ENCODE results near the gene CYP4A22. TPM values are rescaled to one million over a fixed set of nuclear protein-coding genes. Genes with fewer than 3 reads are reported as not detected.
"Not testable (repeated sequence)": the region's sequence is repeated elsewhere in the genome, so short reads cannot be mapped to it uniquely, and the experiment has no call there.

Gene CYP4A22
- total RNA-seq, 1 experiment from 2014 or later = not detected

DNA sequence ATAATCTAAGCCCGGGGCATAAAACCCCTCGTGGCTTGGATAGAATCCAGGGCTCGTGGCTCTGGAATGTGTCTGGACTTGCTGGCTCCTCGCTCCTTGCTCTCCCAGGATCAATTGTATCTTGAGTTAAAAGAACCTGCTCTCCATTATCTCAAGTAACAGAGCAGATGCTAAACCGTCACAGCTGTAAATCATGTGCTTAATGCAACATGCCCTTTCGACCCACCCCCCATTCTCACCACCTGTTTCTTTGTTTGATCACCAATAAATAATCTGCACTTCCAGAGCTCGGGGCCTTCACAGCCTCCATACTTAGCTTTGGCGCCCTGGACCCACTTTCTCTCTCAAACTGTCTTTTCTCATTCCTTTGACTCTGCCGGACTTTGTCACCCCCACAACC is 11.9 kb downstream of the CYP4A22 start:
- not testable (repeated sequence) for DNase-seq (ENCODE audit: extremely low read depth, low read depth)

DNA sequence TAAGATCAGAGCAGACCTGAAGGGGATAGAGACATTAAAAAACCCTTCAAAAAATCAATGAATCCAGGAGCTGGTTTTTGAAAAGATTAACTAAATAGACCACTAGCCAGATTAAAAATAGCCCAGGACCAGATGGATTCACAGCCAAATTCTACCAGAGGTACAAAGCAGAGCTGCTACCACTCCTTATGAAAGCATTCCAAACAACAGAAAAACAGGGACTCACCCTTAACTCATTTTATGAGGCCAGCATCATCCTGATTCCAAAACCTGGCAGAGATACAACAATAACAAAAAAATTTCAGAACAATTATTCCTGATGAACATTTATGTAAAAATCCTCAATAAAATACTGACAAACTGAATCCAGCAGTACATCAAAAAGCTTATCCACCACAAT is 19.2 kb downstream of the CYP4A22 start:
- DNase-seq (ENCODE audit: extremely low read depth, low read depth) = not testable (repeated sequence)

DNA sequence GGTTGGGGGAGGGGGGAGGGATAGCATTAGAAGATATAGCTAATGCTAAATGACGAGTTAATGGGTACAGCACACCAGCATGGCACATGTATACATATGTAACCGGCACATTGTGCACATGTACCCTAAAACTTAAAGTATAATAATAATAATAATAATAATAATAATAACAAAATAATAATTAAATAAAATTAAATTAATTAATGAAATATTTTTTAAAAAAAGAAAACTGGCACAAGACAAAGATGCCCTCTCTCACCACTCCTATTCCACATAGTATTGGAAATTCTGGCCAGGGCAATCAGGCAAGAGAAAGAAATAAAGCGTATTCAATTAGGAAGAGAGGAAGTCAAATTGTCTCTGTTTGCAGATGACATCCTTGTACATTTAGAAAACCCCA is 20.7 kb downstream of the CYP4A22 start:
- DNase-seq (ENCODE audit: extremely low read depth, low read depth) = not testable (repeated sequence)

DNA sequence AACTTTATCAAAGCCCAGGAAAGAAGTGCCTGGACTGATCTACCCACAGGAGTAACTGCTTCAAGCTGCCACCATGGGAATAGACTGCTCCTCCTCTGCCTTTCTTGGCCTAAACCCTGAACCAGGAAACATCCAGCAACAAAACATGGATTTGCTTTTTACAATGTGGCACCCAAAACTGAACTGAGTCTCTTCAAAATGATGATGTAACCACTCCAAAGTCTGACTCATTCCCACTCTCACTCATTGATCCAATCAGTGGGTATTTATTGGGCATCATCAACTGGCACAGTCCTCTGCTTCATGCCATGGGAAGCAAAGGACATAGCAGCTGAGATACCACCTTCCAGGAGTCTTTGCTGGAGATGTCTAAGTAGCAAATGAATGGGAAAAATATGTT is 23.5 kb downstream of the CYP4A22 start:
- no peak for DNase-seq (ENCODE audit: extremely low read depth, low read depth)

DNA sequence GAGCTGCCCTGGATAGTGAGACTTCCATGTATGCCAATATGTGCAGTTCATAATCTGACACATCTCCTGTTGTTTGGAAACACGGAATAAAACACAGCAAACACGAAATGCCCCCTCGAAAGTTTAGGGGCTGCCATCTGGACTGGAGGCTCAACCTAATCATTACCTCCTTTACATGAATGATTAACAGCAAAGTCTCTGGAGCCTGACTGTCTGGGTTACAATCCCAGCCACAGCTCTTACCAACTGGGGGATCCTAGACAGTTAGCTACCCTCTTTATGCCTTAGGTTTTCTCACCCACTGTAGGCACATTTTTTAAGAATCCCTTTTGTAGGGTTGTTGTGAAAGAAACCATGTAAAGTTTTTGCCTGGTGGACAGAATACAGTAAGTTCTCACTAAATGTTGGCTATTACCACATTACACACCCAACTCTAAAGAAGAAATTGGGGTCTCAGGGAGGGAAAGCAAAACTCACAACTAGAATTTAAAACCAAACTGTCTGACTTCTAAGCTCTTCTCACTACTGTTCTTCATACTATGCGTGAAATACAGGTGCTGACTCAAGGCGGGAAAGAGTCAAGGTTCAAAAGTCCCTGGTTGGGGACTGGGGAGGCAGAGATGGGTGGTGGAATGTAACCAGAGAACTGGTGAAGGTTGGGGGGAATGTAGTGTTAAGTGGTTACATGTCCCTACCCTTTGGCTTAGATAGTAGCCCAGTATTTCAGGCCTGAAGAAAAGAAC is 24.2 kb downstream of the CYP4A22 start:
- DNase-seq (ENCODE audit: extremely low read depth, low read depth) = no peak

DNA sequence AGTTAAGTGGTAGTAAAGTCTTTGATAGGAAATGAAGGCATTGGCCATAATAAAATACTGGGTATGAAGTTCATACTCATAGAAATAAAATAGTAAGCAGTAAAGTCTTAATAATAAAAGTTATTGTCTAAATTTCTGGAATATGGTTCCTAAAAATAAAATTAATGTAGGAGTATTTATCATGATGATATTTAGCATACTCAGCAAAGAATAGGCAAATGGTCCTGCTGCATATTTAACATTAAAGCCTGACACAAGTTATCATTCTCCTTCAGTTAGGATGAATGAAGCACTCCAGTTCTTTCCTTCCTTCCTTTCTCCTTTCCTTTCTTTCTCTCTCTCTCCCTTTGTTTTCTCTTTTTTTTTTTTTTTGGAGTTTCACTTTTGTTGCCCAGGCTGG is 27.3 kb downstream of the CYP4A22 start:
- no peak for DNase-seq (ENCODE audit: extremely low read depth, low read depth)

DNA sequence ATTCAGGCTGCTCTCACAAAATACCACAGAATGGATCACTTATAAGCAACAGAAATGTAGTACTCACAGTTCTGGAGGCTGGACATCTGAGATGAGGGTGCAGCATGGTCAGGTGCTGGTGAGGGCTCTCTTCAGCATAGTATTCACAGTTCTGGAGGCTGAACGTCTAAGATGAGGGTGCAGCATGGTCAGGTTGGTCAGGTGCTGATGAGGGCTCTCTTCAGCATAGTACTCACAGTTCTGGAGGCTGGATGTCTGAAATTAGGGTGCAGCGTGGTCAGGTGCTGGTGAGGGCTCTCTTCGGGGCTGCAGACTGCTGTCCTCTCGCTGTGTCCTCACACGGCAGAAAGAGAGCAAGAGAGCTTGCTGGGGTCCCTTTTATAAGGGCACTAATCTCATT is 35.5 kb downstream of the CYP4A22 start:
- no peak for DNase-seq (ENCODE audit: extremely low read depth, low read depth)

DNA sequence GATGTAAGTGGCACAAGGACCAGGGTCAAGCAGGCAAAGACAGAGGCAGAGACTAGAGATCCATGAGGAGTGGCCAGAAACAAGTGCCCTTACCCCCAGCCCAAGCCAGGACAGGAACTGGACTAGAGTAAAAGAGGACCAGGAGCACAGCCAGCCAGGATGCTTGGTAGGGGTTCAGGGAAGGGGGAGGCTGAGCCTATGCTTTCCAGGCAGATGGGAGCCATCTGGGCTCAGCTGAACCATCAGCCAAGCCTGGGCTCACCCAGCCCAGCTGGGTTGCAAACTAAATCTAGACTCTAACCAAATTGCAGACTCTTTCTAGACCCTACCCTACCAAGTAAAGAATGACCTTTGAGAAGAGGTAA is 37.4 kb downstream of the CYP4A22 start:
- no peak for DNase-seq (ENCODE audit: extremely low read depth, low read depth)

DNA sequence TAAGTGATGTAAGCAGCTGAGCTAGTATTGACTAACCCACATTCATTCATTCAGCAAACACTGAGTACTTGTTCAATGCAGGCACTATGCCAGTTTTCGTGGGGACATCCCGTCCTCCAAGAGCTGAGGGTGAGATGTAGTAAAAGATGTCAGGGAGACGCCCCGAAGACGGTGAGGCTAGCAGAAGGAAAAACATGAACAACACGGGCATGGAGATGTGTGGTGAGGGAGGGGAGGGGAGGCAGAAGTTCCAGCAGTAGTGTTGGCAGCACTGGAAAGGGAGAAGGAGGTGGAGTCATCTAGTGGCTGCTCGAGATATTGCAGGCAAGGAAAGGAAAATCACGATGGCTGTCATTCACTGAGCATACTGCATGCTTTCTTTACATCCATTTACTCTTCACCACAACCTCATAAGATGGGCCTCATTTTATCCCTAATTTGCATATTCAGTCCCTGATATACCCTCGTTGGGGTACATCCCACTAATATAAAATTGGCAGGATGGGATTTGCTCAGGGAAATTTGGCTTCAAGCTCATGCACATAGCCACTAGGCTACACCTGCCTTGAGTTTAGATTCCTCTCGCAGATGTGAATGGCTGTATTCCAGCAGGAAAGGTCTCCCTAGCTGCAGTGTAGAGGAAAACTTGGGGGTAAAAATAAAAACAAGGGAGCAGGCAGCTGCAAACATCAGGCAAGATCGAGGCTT is 38.1 kb downstream of the CYP4A22 start:
- DNase-seq (ENCODE audit: extremely low read depth, low read depth) = peak; percentile 41

DNA sequence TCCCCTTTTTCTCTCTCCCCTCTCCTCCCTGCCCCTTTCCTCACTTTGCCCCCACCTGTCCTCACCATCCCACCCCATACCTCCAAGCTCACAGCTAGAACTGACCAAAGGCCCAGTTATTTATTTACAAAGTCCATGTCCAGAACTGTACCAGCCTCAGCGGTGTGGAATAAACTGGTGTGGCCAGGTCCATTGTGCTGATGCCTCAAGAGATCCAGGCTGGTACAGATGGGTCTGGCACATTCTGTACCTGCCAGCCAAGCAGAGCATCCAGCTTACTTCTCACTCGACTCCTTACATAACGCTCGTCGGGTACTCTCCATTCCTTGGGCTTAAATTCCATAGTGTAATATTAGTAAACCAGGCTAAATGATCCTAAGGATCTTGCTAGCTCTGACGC is 40.8 kb downstream of the CYP4A22 start:
- DNase-seq (ENCODE audit: extremely low read depth, low read depth) = no peak

DNA sequence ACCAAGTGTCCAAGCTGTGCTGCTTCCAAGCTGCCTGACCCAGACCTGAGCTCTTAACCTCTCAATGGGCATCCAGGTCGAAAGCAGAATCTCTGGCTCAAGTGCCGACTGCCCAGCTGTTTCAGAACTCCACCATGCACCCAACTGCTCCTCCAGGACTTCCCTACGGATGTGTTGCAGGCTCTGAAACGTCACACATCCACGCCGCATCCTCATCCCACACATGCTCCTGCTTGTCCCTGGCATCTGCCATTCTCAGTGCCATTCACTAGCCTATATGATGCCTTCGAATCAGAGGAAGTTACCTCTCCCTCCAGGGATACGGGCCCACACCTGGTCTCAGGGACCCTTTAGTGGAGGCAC is 41.4 kb downstream of the CYP4A22 start:
- no peak for DNase-seq (ENCODE audit: extremely low read depth, low read depth)

DNA sequence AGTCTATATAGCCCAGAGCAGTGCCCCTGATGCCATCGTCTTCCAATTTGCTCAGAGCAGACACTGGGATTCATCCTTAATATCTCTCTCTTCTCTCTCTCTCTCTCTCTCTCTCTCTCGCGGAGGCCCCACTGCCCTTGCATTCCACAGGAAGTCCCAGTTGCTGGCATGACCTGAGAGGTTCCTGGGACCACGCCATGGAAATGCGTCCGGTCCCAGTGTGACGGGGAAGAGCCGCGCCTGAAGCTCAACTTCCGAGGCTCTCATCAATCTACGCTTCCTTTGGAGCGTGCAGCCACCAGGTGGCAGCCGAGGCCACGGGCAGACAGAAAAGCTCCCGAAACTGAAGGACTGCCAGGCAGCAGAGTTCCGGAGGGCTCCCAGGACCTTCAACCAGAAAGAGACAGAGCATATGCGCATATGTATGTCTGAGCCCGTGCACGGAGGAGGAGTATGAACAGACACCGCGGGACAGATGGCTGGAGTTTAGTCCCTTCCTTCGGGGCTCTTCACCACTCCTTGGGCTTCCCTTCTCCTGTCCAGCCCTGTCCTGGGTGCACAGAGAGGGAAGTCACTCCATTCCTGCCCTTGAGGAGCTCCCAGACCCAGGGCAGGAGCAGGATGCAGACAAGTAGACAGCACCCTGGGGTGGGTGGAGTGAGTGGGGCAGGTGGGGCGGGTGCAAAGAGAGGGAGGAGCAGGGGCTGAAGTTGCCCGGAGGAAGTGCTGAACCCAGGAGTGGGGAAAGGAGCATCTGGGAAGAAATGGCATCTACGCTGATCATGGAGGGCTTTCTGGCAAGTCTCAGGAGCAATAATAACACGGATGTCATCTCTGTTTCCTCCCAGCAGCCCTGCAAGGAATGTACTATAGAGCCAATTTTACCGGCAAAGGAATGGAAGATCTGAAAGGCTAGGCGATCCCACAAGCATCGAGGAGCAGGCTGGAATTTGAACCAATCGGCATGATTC is 42.1 kb downstream of the CYP4A22 start:
- DNase-seq (ENCODE audit: extremely low read depth, low read depth) = peak; percentile 87

DNA sequence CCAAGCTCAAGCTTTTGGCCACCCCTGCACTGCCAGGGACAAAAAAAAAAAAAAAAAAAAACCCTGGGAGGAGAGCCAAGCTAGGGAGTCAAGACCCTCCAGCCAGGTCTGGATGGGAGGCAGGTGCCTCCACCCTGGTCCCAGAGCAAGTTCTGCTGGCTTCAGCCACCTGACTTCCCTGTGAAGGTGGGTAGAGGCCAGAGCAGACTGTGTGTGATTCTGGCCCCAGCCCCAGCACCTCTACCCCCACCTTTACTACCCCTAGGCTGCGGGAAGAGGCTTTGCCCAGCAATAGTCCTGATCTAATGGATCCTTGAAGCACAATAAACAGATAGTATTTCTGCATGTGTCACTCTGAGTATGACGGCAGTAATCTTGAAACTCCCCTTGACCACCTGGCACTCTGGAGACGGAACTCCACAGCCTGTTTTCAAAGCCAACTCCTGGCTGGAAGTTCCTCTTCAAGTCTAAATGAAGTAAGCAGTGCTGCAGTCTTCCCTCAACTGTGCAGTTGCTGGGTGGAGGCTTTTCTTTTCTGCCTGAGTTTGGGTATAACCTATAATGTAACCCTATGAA is 42.8 kb downstream of the CYP4A22 start:
- no peak for DNase-seq (ENCODE audit: extremely low read depth, low read depth)

DNA sequence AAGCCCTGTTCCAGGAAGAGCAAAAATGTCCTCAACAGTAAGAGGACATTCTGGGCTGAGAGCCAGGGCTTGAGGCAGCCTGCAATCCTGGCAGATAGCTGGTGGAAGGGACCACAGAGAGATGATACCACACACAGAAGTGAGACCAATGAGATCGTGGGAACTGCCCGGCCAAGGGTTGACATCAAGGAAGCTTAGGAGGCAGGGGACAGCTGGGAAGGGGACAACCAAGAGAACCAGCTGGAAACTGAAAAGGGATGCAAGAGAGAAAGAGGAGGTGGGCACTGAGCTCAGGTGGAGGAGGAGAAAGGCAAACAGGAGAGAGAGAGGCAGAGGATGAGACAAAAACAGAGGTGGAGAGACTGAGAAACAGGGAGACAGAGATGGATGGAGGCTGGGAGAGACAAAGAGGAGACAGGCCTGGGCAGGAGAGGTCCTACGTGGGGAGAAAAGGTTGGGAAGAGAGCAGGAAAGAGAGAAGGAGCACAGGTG is 43.4 kb downstream of the CYP4A22 start:
- DNase-seq (ENCODE audit: extremely low read depth, low read depth) = no peak

DNA sequence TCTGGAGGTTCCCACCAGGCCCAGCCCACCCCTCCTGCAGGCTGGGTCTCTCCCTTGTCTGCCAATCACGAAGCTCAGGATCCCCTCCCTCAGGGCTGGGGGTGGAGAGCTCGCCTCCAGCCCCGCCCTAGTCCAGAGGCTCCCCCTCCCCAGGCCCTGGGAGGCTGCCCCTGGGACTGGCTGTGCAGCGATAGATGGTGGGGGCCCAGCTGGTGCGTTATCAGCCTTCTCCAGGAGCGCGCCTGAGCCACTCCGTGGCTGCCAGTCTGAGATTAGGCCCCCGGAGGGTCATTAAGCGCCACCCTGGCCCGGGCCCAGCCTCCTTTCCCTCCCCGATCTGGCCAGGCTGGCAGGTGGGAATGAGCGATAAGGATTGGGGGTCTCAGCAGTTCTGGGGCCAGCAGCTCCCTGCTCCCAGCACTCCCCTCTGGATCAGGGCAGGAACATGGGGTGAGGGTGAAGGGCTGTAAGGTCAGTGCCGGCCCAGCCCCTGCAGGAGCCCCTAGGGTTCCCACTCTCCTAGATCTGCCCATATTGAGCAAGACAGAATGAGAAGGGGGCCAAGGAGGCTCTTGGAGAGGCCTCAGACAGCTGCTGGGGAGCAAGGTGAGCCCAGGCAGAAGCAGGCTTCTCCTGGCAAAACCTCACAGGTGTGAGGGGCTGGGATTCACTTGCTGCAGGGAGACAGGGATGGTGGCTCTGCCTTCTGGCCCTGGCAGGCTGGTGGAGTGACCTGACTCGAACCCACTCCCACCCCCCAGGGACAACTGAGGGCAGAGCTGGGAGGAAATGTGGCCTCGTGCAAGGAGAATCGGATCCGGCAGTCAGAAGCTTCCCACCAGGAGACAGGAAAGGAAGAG is 44.1 kb downstream of the CYP4A22 start:
- DNase-seq (ENCODE audit: extremely low read depth, low read depth) = no peak

DNA sequence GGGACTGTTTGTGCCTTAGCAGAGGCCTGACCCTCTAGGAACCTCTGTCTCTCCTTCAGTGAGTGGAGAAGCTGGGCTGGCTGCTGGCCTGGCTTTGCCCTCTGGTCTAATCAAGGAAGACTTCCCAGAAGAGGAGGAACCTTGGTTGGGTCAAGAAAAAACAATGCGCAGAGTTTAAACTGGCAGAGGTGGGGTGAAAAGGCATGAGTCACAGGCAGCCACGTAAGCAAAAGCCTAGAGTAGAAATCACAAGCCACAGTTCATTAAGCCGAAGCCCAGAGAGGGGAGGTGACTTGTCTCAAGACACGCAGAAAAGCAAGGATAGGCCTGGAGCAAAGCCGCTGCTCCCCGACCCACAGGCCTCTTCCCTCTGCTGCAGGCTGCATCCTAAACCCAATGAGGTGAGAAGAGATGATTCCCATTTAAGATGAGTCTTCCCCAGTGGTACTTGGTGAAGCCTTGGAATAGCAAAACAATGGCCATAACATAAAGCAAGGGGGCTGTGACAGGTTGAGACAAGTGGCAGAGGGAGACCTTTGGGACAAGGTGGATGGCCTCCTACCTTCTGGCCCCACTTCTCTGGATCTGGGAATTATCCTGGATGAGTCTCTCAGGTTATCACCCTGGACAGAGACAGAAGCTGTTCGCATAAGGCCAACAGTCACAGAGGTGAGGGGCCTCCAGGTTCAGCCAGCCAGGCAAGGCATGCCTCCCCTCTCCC is 44.9 kb downstream of the CYP4A22 start:
- DNase-seq (ENCODE audit: extremely low read depth, low read depth) = no peak

DNA sequence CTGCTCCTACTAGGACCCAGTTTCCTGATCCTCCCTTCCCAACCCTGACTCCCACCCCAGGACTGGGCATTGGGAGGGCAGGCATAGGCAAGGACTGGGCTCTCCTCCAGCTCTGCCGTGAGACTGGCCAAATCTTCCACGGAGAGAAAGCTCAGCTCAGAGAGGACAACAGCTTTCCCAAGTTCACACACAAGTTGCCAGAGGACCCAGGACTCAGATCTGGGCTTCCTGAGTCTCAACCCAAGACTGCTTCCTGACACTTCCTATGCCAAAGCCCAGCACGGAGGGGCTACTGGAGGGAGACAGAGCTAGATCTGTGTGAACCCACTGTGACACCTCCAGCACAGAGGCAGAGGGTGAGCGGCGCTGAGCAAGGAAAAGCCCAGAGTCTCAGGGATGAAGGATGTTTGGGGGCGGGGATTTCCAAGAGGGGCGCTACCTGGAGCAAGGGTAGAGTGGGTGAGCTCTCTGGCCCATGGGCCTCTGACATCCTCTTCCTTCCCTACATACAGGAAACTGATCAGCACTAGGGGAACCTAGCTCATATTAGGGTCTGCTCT is 45.5 kb downstream of the CYP4A22 start:
- no peak for DNase-seq (ENCODE audit: extremely low read depth, low read depth)

DNA sequence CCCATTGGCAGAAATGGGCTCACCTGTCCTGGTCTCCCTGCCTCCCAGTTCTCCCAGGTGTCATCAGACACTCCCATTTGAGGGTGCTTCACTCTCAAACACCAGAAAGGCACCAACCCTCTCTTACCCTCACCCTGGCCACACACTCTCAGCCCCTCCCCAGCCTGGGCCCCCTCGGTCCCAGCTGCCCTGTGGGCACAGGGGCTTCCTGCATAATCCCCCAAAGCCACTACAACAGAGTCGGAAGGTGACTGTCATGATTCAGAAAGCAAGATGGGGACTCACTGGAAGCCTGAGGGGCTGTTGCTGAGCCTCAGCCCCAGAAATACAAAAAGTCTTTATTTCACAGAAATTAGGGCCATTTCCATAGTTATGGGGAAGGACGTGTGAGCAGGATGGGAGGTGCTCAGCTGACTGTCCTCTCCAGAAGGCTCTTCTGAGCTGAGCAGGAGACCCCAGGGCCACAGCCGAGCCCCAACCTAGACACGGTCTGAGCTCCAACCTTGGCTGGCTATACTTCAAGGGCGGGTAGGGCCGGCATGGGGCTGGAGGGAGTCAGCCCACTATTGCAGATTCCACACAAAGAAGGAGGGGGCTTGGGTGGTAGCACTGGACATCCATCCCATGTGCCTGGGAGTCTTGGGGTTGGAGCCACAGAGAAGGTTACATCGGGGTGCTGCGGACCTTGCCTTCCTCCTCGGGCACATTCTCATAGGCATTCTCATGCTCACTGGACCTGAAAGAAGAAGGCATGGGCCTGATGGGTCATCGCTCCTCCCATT is 46.3 kb downstream of the CYP4A22 start:
- DNase-seq (ENCODE audit: extremely low read depth, low read depth) = no peak

Measured in NCI-H460 (cell line).